IMR-90 (cell line): ENCODE measurements around the gene NKG7.

Experiments used
- BHLHE40 ChIP-seq: fragments of 150-350 bp; IDR thresholded peaks from 2 replicates; pipeline ENCODE4 v1.6.1; 2016; ENCODE audit warnings: mild to moderate bottlenecking, low read depth, low read length
- CEBPB ChIP-seq: IDR thresholded peaks from 2 replicates; pipeline ENCODE4 v1.6.1; 2012; ENCODE audit warnings: low read depth, low read length, improper control_type of control experiment
- CTCF ChIP-seq: conservative IDR thresholded peaks from 2 replicates; pipeline ENCODE4 v1.5.1; 2012; ENCODE audit warnings: mild to moderate bottlenecking, low read depth, low read length, improper control_type of control experiment
- ELK1 ChIP-seq: fragments of 150-350 bp; IDR thresholded peaks from 2 replicates; pipeline ENCODE4 v1.6.1; 2016; ENCODE audit warnings: low read depth, mild to moderate bottlenecking, low read length, moderate library complexity, borderline replicate concordance
- FOS ChIP-seq: fragments of 150-350 bp; IDR thresholded peaks from 2 replicates; pipeline ENCODE4 v1.6.1; 2016; ENCODE audit warnings: low read depth, low read length
- MAZ ChIP-seq: IDR thresholded peaks from 2 replicates; pipeline ENCODE4 v1.6.1; 2012; ENCODE audit warnings: low read depth, mild to moderate bottlenecking, low read length, improper control_type of control experiment, moderate library complexity, borderline replicate concordance
- MXI1 ChIP-seq: IDR thresholded peaks from 2 replicates; pipeline ENCODE4 v1.6.1; 2012; ENCODE audit warnings: low read depth, mild to moderate bottlenecking, low read length, moderate library complexity, borderline replicate concordance
- NFE2L2 ChIP-seq: fragments of 150-350 bp; IDR thresholded peaks from 2 replicates; pipeline ENCODE4 v1.6.1; 2016; ENCODE audit warnings: low read depth, mild to moderate bottlenecking, low read length
- POLR2A ChIP-seq: IDR thresholded peaks from 2 replicates; pipeline ENCODE4 v1.6.1; 2012; ENCODE audit warnings: mild to moderate bottlenecking, low read depth, low read length
- RAD21 ChIP-seq: IDR thresholded peaks from 2 replicates; pipeline ENCODE4 v1.6.1; 2012; ENCODE audit warnings: low read length, improper control_type of control experiment
- RCOR1 ChIP-seq: IDR thresholded peaks from 2 replicates; pipeline ENCODE4 v1.6.1; 2012; ENCODE audit warnings: mild to moderate bottlenecking, low read length, improper control_type of control experiment; ENCODE audit not compliant: insufficient replicate concordance
- USF2 ChIP-seq: fragments of 150-350 bp; IDR thresholded peaks from 2 replicates; pipeline ENCODE4 v1.6.1; 2017; ENCODE audit warnings: mild to moderate bottlenecking, antibody characterized with exemption, low read length, low read depth

GRCh38 chr19:51356159-51356801 is 16.2 kb downstream of the NKG7 start:
- TF ChIP-seq CTCF (no peak), MXI1 (no peak), POLR2A (no peak), CEBPB (no peak), FOS (no peak), MAZ (no peak), ELK1 (no peak), USF2 (no peak), NFE2L2 (no peak), RCOR1 (no peak), BHLHE40 (no peak), RAD21 (no peak)
